Vagina (tissue), 2 donors: ENCODE results near the gene ACVR2A.

Experiments
- POLR2A ChIP-seq, 2 donors: fragments of 450-650 bp; IDR thresholded peaks; one replicate each; pipeline ENCODE4 v1.6.1; 2017; ENCODE audit warnings: antibody characterized with exemption in 2 of 2, mild to moderate bottlenecking in 2 of 2, moderate library complexity in 2 of 2
- TF ChIP-seq, protein P1 (sequence below), 3 experiments: fragments of 450-650 bp in 2 of 3; fragments of 200-600 bp in 1 of 3; sonication (generic) in 1 of 3; IDR thresholded peaks; one replicate each; pipeline ENCODE4 v1.5.1; 2017 to 2019; ENCODE audit warnings: antibody characterized with exemption in 3 of 3, mild to moderate bottlenecking in 2 of 3, moderate library complexity in 2 of 3

- TF ChIP-seq, protein P1, sequence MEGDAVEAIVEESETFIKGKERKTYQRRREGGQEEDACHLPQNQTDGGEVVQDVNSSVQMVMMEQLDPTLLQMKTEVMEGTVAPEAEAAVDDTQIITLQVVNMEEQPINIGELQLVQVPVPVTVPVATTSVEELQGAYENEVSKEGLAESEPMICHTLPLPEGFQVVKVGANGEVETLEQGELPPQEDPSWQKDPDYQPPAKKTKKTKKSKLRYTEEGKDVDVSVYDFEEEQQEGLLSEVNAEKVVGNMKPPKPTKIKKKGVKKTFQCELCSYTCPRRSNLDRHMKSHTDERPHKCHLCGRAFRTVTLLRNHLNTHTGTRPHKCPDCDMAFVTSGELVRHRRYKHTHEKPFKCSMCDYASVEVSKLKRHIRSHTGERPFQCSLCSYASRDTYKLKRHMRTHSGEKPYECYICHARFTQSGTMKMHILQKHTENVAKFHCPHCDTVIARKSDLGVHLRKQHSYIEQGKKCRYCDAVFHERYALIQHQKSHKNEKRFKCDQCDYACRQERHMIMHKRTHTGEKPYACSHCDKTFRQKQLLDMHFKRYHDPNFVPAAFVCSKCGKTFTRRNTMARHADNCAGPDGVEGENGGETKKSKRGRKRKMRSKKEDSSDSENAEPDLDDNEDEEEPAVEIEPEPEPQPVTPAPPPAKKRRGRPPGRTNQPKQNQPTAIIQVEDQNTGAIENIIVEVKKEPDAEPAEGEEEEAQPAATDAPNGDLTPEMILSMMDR (IDR thresholded peaks at IDR 0.05), result no peak
- TF ChIP-seq POLR2A (IDR thresholded peaks at IDR 0.05), result no peak
These were observed 79.8 kb downstream of the ACVR2A start for GRCh38 chr2:147924647-147925046.
